IMR-90 (cell line): ENCODE measurements around the gene CYGB. TPM values are rescaled to one million over a fixed set of nuclear protein-coding genes. Genes with fewer than 3 reads are reported as not detected.

Experiments
- ATAC-seq: fragments of 200-7000 bp; cut with Tn5 transposase; 2 replicates; pipeline ENCODE4 v1.9.1; 2020; ENCODE audit warnings: low read depth, mild to moderate bottlenecking, moderate library complexity
- BruUV-seq: library from RNA; stranded (reverse); fragments of 400-500 nt; replicated peaks from 2 replicates; lab custom pipeline; 2021; lab: Mats Ljungman, UMichigan
- CTCF ChIA-PET: fragments of 300-600 bp; formaldehyde crosslinking; extraction: SDS; loops from one replicate; lab custom pipeline; 2021; ENCODE audit warnings: antibody characterized with exemption; lab: Yijun Ruan, JAX
- POLR2A ChIA-PET: fragments of 300-600 bp; sonication (Branson Sonifier 250); formaldehyde crosslinking; loops from one replicate; lab custom pipeline; 2022; ENCODE audit warnings: antibody characterized with exemption; ENCODE audit not compliant: unreplicated experiment; lab: Charles Lee
- DNase-seq: peaks from one replicate; pipeline ENCODE4 v3.0.0; 2013
- H2AFZ ChIP-seq: replicated peaks from 2 replicates; pipeline ENCODE3; 2013; ENCODE audit warnings: low read length, mild to moderate bottlenecking; ENCODE audit not compliant: poor library complexity
- H2AK5ac ChIP-seq: 2 replicates; pipeline ENCODE4 v1.6.1; 2013; ENCODE audit warnings: low read depth, low read length, inconsistent platforms
- H2AK9ac ChIP-seq: replicated peaks from 2 replicates; pipeline ENCODE3; 2013; ENCODE audit warnings: mild to moderate bottlenecking, low read depth, low read length, moderate library complexity; ENCODE audit not compliant: poor library complexity
- H2BK120ac ChIP-seq: 2 replicates; pipeline ENCODE4 v1.6.1; 2013; ENCODE audit warnings: low read depth, low read length, inconsistent platforms
- H2BK15ac ChIP-seq: 3 replicates; pipeline ENCODE4 v1.6.1; 2013; ENCODE audit warnings: low read depth, low read length, inconsistent platforms
- H2BK20ac ChIP-seq: 2 replicates; pipeline ENCODE4 v1.6.1; 2013; ENCODE audit warnings: low read depth, mild to moderate bottlenecking, inconsistent platforms, low read length, moderate library complexity
- H2BK5ac ChIP-seq: 2 replicates; pipeline ENCODE4 v1.6.1; 2013; ENCODE audit warnings: mild to moderate bottlenecking, low read depth, low read length, inconsistent platforms; ENCODE audit not compliant: poor library complexity, severe bottlenecking
- H3K14ac ChIP-seq: replicated peaks from 2 replicates; pipeline ENCODE4 v1.6.1; 2013; ENCODE audit warnings: low read depth, low read length, inconsistent platforms
- H3K18ac ChIP-seq: 2 replicates; pipeline ENCODE4 v1.6.1; 2013; ENCODE audit warnings: low read depth, low read length, control low read depth
- H3K23ac ChIP-seq: 2 replicates; pipeline ENCODE4 v1.6.1; 2013; ENCODE audit warnings: low read depth, low read length, inconsistent platforms
- H3K27ac ChIP-seq: 2 replicates; pipeline ENCODE4 v1.5.1; 2013; ENCODE audit warnings: mild to moderate bottlenecking, control low read depth, low read length; ENCODE audit not compliant: insufficient read depth
- H3K27me3 ChIP-seq: 2 replicates; pipeline ENCODE4 v1.6.1; 2013; ENCODE audit warnings: low read length; ENCODE audit not compliant: control insufficient read depth, insufficient read depth
- H3K36me3 ChIP-seq: 2 replicates; pipeline ENCODE4 v1.6.1; 2013; ENCODE audit warnings: low read length, mixed read lengths; ENCODE audit not compliant: control insufficient read depth, insufficient read depth
- H3K4ac ChIP-seq: 2 replicates; pipeline ENCODE4 v1.6.1; 2013; ENCODE audit warnings: low read depth, low read length, inconsistent platforms
- H3K4me1 ChIP-seq: 2 replicates; pipeline ENCODE4 v1.6.1; 2013; ENCODE audit warnings: low read length, mixed read lengths; ENCODE audit not compliant: control insufficient read depth, insufficient read depth
- H3K4me2 ChIP-seq: 2 replicates; pipeline ENCODE4 v1.6.1; 2013; ENCODE audit warnings: low read depth, mild to moderate bottlenecking, control low read depth, low read length, moderate library complexity
- H3K4me3 ChIP-seq: 2 replicates; pipeline ENCODE4 v1.5.1; 2013; ENCODE audit warnings: low read depth, mild to moderate bottlenecking, control low read depth, low read length, moderate library complexity; ENCODE audit not compliant: insufficient read depth
- H3K56ac ChIP-seq: 2 replicates; pipeline ENCODE4 v1.6.1; 2013; ENCODE audit warnings: low read length, inconsistent platforms; ENCODE audit not compliant: insufficient read depth; ENCODE audit errors: extremely low read depth
- H3K79me1 ChIP-seq, 2 experiments: 2 replicates each; pipeline ENCODE4 v1.6.1; 2013; ENCODE audit warnings: low read length in 2 of 2, inconsistent platforms in 1 of 2, low read depth in 1 of 2
- H3K9ac ChIP-seq: 2 replicates; pipeline ENCODE4 v1.6.1; 2013; ENCODE audit warnings: low read depth, low read length, control low read depth
- H3K9me1 ChIP-seq: 2 replicates; pipeline ENCODE4 v1.6.1; 2013; ENCODE audit warnings: low read length, inconsistent platforms; ENCODE audit not compliant: insufficient read depth
- H3K9me3 ChIP-seq: 2 replicates; pipeline ENCODE4 v1.6.1; 2013; ENCODE audit warnings: low read length; ENCODE audit not compliant: control insufficient read depth, insufficient read depth
- H4K20me1 ChIP-seq: 2 replicates; pipeline ENCODE4 v1.6.1; 2013; ENCODE audit warnings: low read length, inconsistent platforms; ENCODE audit not compliant: insufficient read depth
- H4K5ac ChIP-seq: 2 replicates; pipeline ENCODE4 v1.6.1; 2013; ENCODE audit warnings: mild to moderate bottlenecking, low read depth, low read length, control low read depth
- H4K8ac ChIP-seq, 2 experiments: 2 replicates each; pipeline ENCODE4 v1.6.1; 2013; ENCODE audit warnings: low read depth in 2 of 2, low read length in 2 of 2, control low read depth in 1 of 2, inconsistent platforms in 1 of 2
- H4K91ac ChIP-seq: 2 replicates; pipeline ENCODE4 v1.6.1; 2013; ENCODE audit warnings: low read depth, low read length, inconsistent platforms; ENCODE audit not compliant: insufficient read depth
- CEBPB ChIP-seq: IDR thresholded peaks from 2 replicates; pipeline ENCODE4 v1.6.1; 2012; ENCODE audit warnings: low read depth, low read length, improper control_type of control experiment
- FOS ChIP-seq: fragments of 150-350 bp; IDR thresholded peaks from 2 replicates; pipeline ENCODE4 v1.6.1; 2016; ENCODE audit warnings: low read depth, low read length
- MAZ ChIP-seq: IDR thresholded peaks from 2 replicates; pipeline ENCODE4 v1.6.1; 2012; ENCODE audit warnings: low read depth, mild to moderate bottlenecking, low read length, improper control_type of control experiment, moderate library complexity, borderline replicate concordance
- RAD21 ChIP-seq: IDR thresholded peaks from 2 replicates; pipeline ENCODE4 v1.6.1; 2012; ENCODE audit warnings: low read length, improper control_type of control experiment
- RCOR1 ChIP-seq: IDR thresholded peaks from 2 replicates; pipeline ENCODE4 v1.6.1; 2012; ENCODE audit warnings: mild to moderate bottlenecking, low read length, improper control_type of control experiment; ENCODE audit not compliant: insufficient replicate concordance
- RFX5 ChIP-seq: IDR thresholded peaks from 2 replicates; pipeline ENCODE4 v1.8.0; 2012; ENCODE audit warnings: low read depth, mild to moderate bottlenecking, low read length, moderate library complexity
- SMC3 ChIP-seq: fragments of 150-350 bp; IDR thresholded peaks from 2 replicates; pipeline ENCODE4 v1.6.1; 2016; ENCODE audit warnings: low read depth, mild to moderate bottlenecking, antibody characterized with exemption, low read length, moderate library complexity
- WGBS, 2 experiments: methylation state at CpG; one replicate each; pipeline versions ENCODE4 v1.1.5 to v1.1.7; 2013; ENCODE audit warnings: missing lambda C conversion rate in 2 of 2; ENCODE audit not compliant: insufficient read length in 1 of 2; ENCODE audit errors: extremely low coverage in 2 of 2; 5-methylcytosine and 5-hydroxymethylcytosine counted together
- dilution Hi-C: fragments of 300-500 bp; cut with HindIII; formaldehyde crosslinking; loops from one replicate; pipeline ENCODE4 v1.14.3; 2018; ENCODE audit warnings: low sequenced_read_pairs; ENCODE audit not compliant: unreplicated experiment
- in situ Hi-C: fragments of 300-500 bp; cut with MboI; formaldehyde crosslinking; loops from 3 replicates; pipeline ENCODE4 v1.14.3; 2019; ENCODE audit warnings: low sequenced_read_pairs, inconsistent platforms, mixed read lengths
- intact Hi-C: fragments of 100-400 bp; cut with micrococcal nuclease; formaldehyde crosslinking; loops from 2 replicates; pipeline ENCODE4 v1.10.0; 2022
- polyA plus RNA-seq, 3 experiments: library from polyadenylated mRNA; depleted of rRNA; stranded (reverse); fragments of >200 nt; gene quantifications; 2 replicates each; pipeline ENCODE4 v1.2.3, GENCODE V29; 2012; ENCODE audit warnings: low replicate concordance in 1 of 3
- total RNA-seq: library from RNA; depleted of rRNA; stranded (reverse); fragments of >200 nt; gene quantifications from 2 replicates; pipeline ENCODE4 v1.2.3, GENCODE V29; 2012
- TF ChIP-seq, protein P1 (sequence below): fragments of 150-350 bp; IDR thresholded peaks from 2 replicates; pipeline ENCODE4 v1.6.1; 2016; ENCODE audit warnings: low read depth, mild to moderate bottlenecking, low read length, moderate library complexity, borderline replicate concordance
- TF ChIP-seq, protein P2 (sequence below): conservative IDR thresholded peaks from 2 replicates; pipeline ENCODE4 v1.5.1; 2012; ENCODE audit warnings: mild to moderate bottlenecking, low read depth, low read length, improper control_type of control experiment
- TF ChIP-seq, protein P3 (sequence below): fragments of 150-350 bp; IDR thresholded peaks from 2 replicates; pipeline ENCODE4 v1.6.1; 2017; ENCODE audit warnings: mild to moderate bottlenecking, antibody characterized with exemption, low read length, low read depth

Gene CYGB
- total and polyA plus RNA-seq, 2 of the 4 experiments (the other 2 are of a cell fraction): 1.3 to 2.9 TPM

DNA sequence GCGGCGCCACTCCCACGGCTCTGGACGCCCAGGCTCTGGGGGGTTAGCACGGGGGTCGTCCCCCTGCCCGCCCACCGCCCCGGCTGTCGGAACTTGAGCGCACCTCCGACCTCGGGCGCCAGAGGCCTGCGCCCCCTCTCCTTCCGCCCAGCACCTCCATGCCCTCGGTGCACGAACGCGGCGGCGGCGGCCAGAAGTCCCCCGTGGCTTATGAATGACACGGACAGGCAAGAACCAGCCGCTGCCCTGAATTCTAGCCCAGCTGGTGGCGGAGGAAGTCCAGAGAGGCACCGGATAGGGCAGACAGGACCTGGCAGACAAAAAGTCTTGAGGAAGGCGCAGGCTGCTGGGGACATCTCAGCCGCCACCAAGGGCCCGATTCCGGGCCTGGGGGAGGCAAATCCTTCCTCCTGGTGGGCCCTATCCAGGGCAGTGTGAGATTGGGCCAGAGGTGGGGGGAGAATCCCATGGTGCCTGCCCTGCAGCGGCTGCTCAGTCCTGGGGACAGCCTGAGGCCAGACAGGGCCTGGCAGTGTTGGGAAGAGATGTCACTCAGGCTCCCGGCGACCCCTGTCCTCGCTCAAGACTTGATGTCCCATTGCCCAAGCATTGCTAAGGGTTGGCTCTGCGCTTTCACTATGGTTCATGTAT is 897 bp upstream of the CYGB start (continued):
- no peak for TF ChIP-seq CEBPB

DNA sequence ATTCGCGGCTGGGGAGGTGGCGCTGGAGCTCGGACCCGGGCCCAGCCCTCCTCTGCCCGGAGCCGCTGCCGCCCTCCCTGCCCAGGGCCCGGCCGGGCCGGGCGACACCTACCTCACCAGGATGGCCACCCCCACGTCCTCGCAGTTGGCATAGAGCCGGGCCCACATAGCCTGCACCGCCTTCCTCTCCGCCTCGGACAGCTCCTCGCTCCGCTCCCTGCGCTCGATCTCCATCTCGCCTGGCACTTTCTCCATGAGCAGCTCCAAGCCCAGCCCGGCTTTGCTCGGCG is 276 bp downstream of the CYGB start:
- H2BK120ac ChIP-seq: peak overlapping the region; percentile 45; the same call in 1 of the 2 replicates
- peaks cover 11% of the 10 kb centered on the region for H3K9me1 ChIP-seq
- no peak overlapping the region for H2BK15ac ChIP-seq
- ChIA-PET POLR2A (no interaction called here), CTCF (interaction anchor here (1.1 kb wide), 1 partner anchor 10 kb away, joined by 3 read pairs; no protein-coding TSS in a partner anchor)
- H3K4ac ChIP-seq: peak overlapping the region; percentile 78
- BruUV-seq: no TSS peak
- ATAC-seq (peak; percentile 7), DNase-seq (peak; percentile 39)
- 0 out of 2 replicates have a peak overlapping the region, but pooled peaks have one; percentile 1 for H3K27ac ChIP-seq
- no peak overlapping the region for H3K18ac ChIP-seq
- H4K8ac ChIP-seq: peak overlapping the region in 1 of 2 experiments; percentile 55; a peak in 1 of 4 replicates
- H4K20me1 ChIP-seq: no peaks in the 10 kb centered on the region
- H4K91ac ChIP-seq: no peak overlapping the region
- H3K9me3 ChIP-seq: no peaks in the 10 kb centered on the region
- peak overlapping the region; percentile 48 for H2AK9ac ChIP-seq
- peak overlapping the region; percentile 17; the same call in 1 of the 2 replicates for H3K9ac ChIP-seq
- H3K14ac ChIP-seq: peak overlapping the region; percentile 88
- H2AK5ac ChIP-seq: peak overlapping the region; percentile 33; the same call in 1 of the 2 replicates
- no peak overlapping the region for H3K23ac ChIP-seq
- dilution Hi-C loops: no loop called here
- H3K4me1 ChIP-seq: peaks cover 10% of the 10 kb centered on the region
- WGBS, 2 experiments: no CpG with 5 or more reads among the region's 26 CpGs
- H4K5ac ChIP-seq: no peak overlapping the region
- TF ChIP-seq RFX5 (no peak), CEBPB (no peak), FOS (no peak), MAZ (no peak), RCOR1 (no peak), SMC3 (no peak), RAD21 (no peak)
- TF ChIP-seq, protein P1, sequence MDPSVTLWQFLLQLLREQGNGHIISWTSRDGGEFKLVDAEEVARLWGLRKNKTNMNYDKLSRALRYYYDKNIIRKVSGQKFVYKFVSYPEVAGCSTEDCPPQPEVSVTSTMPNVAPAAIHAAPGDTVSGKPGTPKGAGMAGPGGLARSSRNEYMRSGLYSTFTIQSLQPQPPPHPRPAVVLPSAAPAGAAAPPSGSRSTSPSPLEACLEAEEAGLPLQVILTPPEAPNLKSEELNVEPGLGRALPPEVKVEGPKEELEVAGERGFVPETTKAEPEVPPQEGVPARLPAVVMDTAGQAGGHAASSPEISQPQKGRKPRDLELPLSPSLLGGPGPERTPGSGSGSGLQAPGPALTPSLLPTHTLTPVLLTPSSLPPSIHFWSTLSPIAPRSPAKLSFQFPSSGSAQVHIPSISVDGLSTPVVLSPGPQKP: no peak
- TF ChIP-seq, protein P2, sequence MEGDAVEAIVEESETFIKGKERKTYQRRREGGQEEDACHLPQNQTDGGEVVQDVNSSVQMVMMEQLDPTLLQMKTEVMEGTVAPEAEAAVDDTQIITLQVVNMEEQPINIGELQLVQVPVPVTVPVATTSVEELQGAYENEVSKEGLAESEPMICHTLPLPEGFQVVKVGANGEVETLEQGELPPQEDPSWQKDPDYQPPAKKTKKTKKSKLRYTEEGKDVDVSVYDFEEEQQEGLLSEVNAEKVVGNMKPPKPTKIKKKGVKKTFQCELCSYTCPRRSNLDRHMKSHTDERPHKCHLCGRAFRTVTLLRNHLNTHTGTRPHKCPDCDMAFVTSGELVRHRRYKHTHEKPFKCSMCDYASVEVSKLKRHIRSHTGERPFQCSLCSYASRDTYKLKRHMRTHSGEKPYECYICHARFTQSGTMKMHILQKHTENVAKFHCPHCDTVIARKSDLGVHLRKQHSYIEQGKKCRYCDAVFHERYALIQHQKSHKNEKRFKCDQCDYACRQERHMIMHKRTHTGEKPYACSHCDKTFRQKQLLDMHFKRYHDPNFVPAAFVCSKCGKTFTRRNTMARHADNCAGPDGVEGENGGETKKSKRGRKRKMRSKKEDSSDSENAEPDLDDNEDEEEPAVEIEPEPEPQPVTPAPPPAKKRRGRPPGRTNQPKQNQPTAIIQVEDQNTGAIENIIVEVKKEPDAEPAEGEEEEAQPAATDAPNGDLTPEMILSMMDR: no peak
- TF ChIP-seq, protein P3, sequence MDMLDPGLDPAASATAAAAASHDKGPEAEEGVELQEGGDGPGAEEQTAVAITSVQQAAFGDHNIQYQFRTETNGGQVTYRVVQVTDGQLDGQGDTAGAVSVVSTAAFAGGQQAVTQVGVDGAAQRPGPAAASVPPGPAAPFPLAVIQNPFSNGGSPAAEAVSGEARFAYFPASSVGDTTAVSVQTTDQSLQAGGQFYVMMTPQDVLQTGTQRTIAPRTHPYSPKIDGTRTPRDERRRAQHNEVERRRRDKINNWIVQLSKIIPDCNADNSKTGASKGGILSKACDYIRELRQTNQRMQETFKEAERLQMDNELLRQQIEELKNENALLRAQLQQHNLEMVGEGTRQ: no peak
- in situ Hi-C loops: no loop called here
- no peak overlapping the region for H2BK5ac ChIP-seq
- H3K79me1 ChIP-seq: peaks cover 0 to under 1% of the 10 kb centered on the region in 2 experiments; a peak in 1 of 4 replicates
- peak overlapping the region; percentile 82 for H2AFZ ChIP-seq
- no peak overlapping the region for H2BK20ac ChIP-seq
- H3K36me3 ChIP-seq: no peaks in the 10 kb centered on the region; the same call in 1 of the 2 replicates
- peak overlapping the region; percentile 45 for H3K4me2 ChIP-seq
- intact Hi-C loops: loop anchor here (10.0 kb wide), 1 partner anchor 528 kb away; no protein-coding TSS in a partner anchor
- no peak overlapping the region for H3K56ac ChIP-seq
- H3K27me3 ChIP-seq: peaks cover 2% of the 10 kb centered on the region; the same call in 1 of the 2 replicates
- H3K4me3 ChIP-seq: peak overlapping the region; percentile 46
